Inflammatory macrophage (primary cell): ENCODE data around the gene CADPS2.

Experiments
- DNase-seq, 2 donors: peaks; one replicate each; pipeline ENCODE4 v3.0.0-alpha.2; 2020 to 2022
- total RNA-seq, 18 experiments: gene quantifications; one replicate each; lab custom pipeline; 2026; ENCODE audit warnings: mixed read lengths in 6 of 18, inconsistent platforms in 2 of 18; lab: John Stamatoyannopoulos, UW

CADPS2 gene
- total RNA-seq = 0 to 0.49 (median 0.05) reads per million in 18 experiments

DNA sequence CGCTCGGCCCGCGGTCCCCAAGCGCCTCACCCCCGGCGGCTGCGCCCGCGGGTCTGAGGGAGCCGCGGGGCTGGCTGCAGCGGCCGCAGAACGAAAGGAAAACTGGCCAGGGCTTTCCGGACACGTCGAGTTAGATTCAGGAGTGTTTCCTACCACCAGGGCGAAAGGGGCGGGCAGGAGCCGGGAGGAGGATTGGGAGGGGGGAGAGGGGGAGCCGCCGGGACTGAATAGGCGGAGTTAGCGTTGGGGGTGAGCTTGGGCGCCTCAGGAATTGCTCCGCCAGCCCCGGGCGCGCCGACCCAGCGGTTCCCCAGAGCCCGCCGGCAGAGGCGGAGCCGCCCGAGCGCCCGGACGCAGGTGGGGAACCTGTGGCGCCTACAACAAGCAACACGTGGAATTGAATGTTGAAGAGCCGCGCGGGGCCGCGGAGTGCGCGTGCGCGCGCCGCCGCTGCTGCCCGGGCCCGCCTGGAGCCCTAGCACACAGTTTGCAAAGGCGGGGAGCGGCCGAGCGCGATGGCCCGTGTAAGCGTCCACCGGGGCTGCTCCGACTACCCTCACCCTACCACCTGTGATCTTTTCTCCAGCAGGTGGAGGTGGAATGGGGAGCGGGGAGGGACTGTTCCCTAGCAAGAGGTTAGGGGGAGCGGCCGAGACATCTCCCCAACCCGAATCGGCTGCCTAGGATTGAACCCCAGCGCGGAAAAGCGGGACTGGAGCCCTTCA is at the start of gene CADPS2:
CADPS2 (minus strand) TSS at position 104 of the 725 bp plus-strand sequence. CDS start 123 bp downstream, outside the sequence.
- DNase-seq = no peak

DNA sequence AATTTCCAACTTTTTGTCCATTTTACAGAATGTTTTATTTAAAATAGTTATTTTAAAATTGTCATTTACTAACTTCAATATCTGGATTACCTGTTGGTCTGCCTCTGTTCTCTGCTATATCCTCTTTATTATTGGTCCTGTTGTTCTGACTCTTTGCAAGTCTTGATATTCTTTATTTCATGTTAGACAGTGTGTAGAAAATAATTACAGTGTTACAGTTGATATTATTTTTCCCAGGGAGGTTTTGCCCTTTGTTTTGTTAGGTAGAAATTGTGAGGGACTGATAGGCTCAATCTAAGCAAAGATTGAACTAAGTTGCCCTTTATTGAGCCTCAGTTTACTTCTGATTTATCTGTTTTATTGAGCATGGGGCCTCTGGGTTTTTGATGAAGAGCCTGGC is 49.4 kb upstream of the CADPS2 start:
- DNase-seq = no peak

DNA sequence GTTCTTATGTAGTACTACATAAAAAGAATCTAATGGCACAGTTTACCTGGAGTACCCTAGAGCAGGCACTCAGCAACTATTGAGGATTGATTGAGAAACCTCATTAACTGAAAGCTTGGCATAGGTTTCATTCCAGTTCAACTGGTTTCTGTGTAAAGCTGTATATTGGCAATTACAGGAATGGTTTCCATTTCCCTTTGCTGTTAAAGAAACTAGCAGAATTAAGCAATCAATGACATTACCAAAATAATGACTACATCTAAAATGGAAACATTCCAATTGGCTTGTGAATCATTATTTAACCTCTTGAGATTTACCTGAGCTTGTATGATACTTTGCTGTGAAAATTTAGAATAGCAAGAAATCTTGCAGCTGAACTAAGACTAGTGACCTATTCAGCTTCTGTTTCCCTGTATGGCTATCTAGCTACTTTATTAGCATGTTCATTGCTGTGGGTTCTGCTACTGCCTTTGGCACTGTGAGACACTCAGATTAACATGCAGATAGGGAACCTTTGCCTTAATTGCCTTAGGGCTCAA is 33.5 kb upstream of the CADPS2 start:
- no peak for DNase-seq

DNA sequence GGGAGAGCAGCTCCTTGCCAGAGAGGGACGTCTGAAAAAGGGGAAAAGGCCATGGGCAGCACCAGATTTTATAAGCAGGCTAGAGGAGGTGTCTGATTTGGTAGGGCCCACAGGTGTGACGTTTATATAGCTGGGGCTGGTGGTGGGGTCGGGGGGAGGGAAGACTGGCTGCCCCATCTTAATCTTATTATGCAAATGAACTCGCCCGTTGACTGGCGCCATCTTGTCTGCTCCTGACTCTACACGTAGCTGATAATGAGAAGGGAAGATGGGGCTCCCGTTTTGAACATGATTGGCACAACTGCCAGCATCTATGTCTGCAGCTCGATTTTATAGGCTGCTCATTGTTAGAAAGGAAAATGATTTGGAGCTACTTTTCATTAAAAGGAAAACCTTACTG is 28.6 kb upstream of the CADPS2 start:
- DNase-seq = no peak

DNA sequence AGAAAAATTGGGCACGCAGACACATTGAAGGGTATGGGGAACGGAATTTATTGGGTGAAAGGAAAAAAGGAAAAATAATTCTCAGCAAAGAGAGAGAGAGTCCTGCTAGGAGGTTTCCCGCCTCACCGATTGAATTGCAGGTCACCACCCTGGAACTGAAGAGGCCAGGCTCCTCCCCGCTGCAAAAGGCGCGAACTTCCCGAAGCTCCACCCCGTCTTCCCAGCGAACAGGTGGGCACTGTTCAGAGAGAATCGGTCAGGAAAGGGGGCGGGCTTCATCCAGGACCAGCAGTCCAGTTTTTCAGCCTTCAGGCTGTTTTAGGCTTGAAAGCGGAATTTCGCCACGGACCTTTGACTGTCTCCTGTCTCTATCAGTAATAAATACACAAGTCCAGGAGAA is 27.3 kb upstream of the CADPS2 start:
- DNase-seq = no peak

DNA sequence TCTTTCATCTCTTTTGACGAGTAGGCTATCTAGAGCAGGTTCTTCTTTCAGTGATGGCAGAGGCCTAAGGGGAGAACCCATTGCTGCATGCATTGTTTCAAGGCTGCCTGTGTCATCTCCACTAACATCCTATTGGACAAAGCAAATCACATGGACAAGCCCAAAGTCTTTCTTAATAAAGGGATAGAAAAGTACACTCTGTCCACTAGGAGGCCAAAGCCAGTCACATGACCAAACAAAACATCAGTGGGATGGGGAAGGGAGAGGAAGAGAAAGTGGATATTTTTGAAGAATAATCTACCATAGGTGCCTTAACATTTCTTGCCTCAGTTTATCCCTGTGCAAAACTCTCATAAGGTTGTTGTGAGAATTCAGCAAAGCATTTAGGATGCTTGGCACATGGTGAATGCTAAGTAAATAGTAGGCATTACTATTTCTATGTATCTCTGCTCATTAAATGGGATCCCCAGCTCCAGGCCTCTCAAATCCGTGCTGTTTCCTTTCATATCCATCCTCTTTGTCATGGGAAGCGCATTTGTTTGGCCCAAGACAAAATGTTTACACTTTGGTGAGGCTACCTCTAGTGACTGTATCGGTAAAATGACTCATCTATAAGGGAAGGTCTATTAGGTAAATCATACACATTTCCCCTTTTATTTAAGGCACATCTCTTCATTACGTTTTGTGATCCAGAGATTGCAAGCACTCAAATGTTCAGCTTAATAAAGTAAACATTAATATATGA is 16.7 kb upstream of the CADPS2 start:
- no peak for DNase-seq

DNA sequence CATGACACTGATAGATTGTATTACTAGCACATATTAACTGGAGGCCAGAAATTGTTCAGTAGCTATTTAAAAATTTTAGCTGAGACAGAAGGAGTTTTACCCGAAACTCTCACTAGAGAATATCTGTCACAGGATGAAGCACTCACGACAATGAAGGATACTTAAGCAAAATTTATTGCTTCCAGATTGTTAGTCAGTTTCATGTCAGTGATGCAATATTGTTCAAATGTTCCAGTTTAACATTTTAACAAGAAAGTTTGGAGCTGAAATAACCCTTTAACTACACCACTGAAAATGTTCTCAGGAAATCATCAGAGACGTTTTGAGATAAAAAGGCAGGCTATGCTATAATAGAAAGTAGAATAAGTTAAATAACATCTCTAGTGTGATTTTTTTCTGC is 15.0 kb upstream of the CADPS2 start:
- no peak for DNase-seq

DNA sequence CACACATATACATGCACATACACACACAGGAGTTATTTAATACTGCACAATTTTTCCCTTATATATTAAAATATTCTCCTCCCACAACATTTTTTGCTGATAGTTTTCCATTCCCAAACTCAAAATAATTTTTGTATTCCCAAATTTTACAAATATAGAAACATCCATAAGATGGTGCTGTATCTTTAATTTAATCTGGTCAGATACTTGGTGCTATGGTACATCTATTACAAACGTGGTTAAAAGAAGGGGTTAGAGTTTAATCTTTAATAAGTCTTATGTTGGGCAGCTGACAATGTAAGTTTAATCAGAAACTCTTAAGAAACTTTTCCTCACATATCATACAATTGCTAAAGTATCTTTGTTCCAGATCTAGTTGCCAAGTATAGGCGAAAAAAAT is 10.2 kb upstream of the CADPS2 start:
- DNase-seq = no peak

DNA sequence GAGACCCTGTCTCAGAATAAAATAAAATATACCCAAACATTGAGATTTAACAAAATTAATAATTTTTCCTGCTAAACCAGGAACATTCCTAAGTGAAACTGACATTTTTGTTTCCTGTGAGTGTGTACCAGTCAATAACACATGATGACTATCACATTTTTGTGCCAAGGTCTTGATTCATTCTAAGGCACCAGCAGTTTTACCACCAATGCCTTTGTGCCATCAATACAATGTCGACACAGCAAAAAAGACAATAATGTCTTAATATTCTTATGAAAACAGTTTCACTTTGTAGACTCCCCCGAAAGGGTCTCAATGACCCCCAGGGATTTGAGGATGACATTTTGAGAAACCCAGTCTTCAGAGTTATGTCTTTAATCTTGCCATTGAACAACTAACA is 7.2 kb upstream of the CADPS2 start:
- no peak for DNase-seq

DNA sequence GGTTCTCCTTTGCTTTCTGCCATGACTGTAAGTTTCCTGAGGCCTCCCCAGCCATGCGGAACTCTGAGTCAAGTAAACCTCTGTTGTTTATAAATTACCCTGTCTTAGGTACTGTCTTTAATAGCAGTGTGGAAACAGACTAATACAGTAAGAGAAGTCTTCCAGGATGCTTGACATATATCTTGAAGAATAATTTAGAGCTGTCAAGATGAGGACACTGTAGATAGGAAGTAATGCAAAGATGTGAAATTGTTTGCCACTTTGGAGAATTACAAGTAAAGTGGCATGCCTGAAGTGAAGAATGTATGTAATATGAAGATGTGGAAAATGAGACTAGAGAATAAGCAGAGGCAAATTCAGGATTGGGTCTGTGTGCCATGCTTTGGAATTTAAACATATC is 2.9 kb upstream of the CADPS2 start:
- DNase-seq = no peak

DNA sequence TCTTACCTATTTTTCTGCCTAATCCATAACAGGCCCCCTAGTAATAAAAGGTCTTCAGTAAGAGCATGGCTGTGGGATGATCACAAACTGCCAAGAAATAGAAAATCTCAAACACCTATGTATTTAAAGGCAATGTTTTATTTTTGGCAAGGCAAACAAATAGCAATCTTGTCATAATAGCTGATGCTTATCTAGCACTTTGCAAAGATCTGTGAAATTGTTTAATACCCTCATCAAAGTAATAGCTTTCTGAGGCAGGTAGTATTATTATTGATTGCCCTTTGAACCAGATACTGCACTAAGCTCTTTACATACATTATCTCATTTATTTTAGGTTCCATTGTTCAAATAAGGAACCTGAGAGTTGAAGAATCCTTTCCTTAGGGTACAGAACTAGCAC is 1.6 kb upstream of the CADPS2 start:
- no peak for DNase-seq

DNA sequence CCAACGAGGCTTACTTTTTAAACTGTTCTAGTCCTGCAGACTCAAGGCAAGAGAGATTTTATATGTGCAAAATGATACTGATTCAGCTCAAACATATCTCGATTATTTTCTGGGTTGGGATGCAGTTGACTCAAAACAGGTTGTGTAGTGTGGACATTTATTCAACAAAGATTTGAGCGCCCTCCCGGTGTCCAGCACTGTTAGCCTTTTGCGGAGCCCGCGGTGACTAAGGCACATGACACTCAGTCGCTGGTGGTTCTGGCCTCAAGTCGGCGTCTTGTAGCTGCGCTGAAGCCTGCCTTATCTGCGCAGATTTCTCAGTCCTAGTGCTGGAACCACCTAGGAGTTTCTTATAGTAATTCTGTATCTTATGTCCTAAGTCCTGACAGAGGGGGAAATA is 938 bp upstream of the CADPS2 start:
- no peak for DNase-seq

DNA sequence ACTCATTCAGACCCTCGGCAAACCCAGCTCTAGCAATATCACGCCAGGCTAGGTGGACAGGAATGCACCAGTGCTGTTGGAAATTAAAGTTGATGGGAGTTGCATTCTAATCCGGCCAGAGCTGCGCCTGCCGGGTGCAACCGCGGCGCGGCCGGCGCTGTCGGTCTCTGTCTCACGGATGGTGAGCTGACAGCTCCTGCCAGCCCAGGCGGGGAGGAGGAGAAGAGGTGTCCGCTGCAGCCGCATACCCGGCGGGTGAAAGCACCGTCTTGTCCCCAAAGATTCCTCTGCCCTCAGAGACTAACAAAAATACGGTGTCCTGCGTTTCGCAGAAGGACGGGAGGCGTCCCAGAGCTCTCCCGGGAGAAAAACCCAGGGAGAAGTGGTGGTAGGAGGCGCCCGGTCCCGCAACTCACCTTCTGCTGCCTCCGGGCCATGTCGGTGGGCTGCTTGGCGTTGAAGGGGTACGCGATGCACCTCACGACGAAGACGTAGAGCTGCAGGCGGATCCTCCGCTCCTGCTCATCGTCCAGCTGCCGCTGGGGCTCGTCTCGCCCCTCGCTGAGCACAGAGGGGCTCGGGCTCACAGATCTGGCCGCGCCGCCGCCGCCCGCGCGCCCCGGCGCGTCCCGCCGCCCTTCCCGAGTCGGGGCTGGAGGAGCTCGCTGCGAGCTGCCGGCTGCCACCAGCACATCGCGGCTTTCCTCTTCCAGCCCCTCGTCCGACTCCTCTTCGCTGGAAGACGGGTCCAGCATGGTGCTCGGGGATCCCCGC is 490 bp downstream of the CADPS2 start:
- no peak for DNase-seq

DNA sequence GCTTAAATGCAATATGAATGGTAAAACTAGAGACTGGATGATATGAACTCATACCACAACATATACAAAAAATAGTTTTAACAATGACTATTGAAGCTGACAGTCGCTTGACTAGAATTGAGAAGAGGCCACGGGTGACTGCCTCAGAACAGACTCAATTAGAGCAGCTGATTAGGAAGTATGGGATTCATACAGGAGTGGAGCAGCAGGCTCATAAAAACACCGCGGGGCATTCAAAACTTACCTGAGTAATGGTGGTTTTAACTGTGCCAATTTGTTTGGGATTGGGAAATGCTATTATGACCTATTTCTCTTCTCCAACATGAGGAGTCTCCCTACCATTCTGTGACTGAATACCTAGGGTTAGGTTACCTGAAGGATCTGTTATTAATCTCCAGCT is 2.1 kb downstream of the CADPS2 start:
- no peak for DNase-seq

DNA sequence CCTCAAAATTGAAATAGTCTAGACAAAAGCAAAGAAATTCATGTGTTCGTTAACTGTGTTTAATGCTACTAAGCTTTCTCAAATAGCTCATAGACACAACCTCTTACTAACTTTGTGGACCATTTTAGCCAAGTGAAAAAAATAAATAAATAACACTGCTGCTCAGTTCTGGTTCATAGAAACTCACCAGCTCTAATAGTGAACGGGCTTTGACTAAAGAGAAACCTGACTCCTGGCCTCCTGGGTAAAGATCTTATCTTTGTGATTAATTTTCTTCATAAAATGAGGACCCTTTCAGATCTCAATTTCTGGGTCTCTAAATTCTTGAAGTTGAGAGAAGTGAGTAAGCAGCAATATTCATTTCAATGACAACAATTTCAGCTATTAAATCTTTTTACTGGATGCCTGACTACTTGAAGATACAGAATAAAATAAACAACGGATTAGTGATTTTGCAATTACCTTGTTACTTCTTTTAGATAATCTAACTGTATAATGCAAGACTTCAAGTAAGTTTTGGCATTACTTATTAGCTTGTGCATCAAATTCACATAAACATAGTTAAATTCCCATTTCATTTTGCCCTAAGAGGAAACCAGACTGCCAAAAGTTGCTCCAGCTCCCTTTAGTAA is 3.1 kb downstream of the CADPS2 start:
- no peak for DNase-seq

DNA sequence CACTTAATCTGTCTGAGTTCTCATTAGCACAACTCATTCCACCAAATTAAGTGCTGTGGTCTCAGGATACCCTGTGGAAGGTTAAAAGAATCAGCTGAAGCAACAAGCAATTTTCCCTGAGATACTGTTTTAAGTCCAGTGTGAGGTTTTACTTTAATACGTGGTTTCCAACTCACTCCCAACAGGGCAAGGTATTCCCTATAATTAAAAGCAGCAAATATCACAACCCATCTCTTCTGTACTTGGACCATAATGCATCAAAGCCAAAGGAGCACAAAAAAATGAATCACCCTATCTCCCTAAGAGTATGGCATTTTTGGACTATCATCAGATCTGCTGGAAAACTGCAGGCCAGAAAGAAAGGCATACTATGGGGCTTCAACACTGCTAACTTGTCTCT is 4.9 kb downstream of the CADPS2 start:
- DNase-seq = no peak

DNA sequence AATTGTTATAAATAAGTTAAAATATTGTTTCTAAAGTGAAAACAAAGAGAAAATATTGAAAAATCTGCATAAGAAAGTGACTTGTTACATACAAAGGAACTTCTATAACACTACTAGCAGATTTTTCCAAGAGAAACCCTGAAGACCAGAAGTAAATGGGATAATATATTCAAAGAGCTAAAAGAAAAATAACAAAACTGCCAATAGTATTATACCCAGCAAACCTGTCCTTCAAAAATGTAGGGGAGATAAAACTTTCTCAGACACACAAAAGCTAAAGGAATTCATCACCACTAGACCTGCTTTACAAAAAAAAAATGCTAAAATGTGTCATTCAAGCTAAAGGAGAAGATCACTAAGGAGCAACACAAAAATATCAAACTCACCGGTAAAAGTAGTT is 17.0 kb downstream of the CADPS2 start:
- DNase-seq = no peak

DNA sequence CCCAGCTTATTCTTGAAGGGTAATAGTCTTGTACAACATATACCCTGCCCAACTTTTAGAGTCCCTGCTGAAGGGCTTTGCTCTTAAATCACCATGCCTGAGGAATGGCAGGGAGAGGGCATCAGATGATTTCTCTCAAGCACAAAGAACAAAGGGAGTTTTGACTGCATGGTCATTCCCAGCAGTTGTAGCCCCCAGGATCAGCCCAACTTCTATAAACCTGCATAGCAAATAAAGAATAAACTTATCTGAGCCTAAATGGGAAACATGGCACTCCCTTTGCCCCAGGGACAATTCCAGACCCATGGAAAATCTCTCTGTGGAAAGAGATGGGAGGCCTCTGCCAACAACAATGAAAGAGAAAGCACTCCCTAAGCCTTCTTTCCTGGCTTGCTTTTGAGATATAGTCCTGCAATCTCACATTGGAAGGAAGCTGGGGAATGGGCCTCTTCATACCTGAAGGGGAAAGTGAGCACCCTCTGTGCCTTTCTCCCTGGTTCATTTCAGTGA is 18.7 kb downstream of the CADPS2 start:
- DNase-seq = no peak

DNA sequence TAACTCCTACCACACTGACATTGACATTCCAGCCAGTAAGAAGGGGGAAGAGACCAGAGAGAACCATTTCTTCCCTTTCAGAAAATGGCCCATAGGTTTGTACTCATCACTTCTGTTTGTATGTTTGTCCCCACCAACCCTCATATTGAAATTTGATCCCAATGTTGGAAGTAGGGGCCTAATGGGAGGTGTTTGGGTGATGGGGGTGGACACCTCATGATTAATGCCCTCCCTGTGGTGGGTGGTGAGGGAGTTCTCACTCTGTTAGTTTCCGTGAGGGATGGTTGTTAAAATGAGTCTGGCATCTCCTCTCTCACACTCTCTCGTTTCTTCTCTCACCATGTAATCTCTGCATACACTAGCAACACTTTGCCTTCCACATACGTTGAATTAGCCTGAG is 21.4 kb downstream of the CADPS2 start:
- no peak for DNase-seq

DNA sequence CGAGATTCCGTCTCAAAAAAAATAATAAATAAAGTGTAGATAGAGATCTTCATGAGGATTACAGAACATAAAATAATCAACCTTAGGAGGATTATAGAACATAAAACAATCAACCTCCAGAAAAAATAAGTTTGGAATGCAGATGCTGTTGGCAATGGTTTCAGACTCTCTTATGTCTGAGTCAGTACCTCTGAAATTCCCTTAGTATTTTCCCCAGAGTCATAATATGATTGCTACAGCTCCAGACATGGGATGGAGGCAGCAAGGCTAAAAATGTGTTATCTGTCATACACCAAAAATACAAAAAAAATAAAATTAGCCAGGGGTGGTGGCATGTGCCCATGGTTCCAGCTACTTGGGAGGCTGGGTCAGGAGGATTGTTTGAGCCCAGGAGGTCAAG is 22.2 kb downstream of the CADPS2 start:
- DNase-seq = no peak

DNA sequence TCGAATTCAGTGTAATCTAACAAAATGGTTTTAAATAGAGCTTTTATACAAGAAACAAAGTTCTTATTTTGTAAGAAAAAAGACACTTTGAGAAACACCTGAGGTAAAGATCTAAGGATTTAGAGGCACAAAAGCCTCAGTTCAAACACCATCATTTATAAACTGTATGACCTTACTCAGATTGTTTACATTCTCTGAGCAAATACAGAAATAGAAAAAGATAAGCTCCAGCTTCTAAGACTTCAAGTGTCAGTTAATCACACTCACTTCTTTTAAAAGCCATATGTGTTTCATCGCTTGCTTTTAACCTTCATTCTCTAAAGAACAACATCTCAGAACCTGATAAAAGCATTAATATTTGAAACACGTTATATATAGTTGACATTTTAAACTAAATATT is 27.9 kb downstream of the CADPS2 start:
- no peak for DNase-seq

DNA sequence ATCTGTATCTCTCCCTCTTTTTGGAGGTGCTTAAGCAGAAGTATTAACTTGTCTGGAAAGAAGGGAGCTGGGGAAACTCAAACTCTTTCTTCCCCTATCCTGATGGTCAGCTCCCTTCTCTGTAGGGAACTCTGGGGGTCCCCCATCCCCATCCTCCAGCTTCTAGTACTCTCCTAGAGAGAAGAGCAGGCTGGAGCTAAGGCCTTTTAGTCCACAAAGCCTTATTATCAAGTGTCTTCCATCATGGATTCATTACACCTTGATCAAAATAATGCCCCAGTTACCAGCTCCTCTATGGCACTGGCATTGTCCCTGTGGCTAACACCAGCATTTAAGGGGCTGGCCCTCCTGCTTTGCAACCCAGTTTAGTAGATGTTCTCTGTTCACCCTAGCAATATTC is 35.7 kb downstream of the CADPS2 start:
- DNase-seq = no peak

DNA sequence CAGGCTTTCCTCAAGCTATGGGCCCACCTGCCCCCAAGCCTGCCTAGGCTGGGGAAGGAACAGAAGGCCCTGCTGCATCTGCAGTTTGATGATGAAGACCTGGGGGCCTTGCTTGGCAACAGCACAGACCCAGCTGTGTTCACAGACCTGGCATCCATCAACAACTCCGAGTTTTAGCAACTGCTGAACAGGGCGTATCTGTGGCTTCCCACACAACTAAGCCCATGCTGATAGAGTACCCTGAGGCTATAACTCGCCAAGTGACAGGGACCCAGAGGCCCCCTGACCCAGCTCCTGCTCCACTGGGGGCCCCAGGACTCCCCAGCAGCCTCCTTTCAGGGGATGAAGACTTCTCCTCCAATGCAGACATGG is 36.3 kb downstream of the CADPS2 start:
- no peak for DNase-seq
